Suprapubic skin (tissue), 4 donors: ENCODE measurements around the gene JPH2. TPM values are rescaled to one million over a fixed set of nuclear protein-coding genes. Genes with fewer than 3 reads are reported as not detected.

ENCODE experiments used
- DNase-seq, 2 donors: peaks; one replicate each; pipeline ENCODE4 v3.0.0-alpha.2; 2019; ENCODE audit warnings: low spot score in 2 of 2
- H3K27ac ChIP-seq: fragments of 200-600 bp; sonication (generic); one replicate; pipeline ENCODE4 v1.5.1; 2019
- H3K27me3 ChIP-seq: fragments of 200-600 bp; sonication (generic); one replicate; pipeline ENCODE4 v1.5.1; 2019
- H3K36me3 ChIP-seq: fragments of 200-600 bp; sonication (generic); one replicate; pipeline ENCODE4 v1.5.1; 2019
- H3K4me1 ChIP-seq: fragments of 200-600 bp; sonication (generic); one replicate; pipeline ENCODE4 v1.5.1; 2019
- H3K4me3 ChIP-seq: fragments of 200-600 bp; sonication (generic); one replicate; pipeline ENCODE4 v1.5.1; 2019; ENCODE audit warnings: mild to moderate bottlenecking
- H3K9me3 ChIP-seq: fragments of 200-600 bp; sonication (generic); one replicate; pipeline ENCODE4 v1.5.1; 2019
- CTCF ChIP-seq, 2 donors: fragments of 200-600 bp in 1 of 2; fragments of 450-650 bp in 1 of 2; sonication (generic) in 1 of 2; IDR thresholded peaks; one replicate each; pipeline ENCODE4 v1.5.1; 2016 to 2019; ENCODE audit warnings: antibody characterized with exemption in 2 of 2, mild to moderate bottlenecking in 1 of 2, moderate library complexity in 1 of 2
- EP300 ChIP-seq: sonication (generic); formaldehyde crosslinking; IDR thresholded peaks from one replicate; pipeline ENCODE4 v1.6.1; 2017; ENCODE audit warnings: antibody characterized with exemption
- POLR2A ChIP-seq, 2 donors: fragments of 450-650 bp; IDR thresholded peaks; one replicate each; pipeline ENCODE4 v1.6.1; 2017; ENCODE audit warnings: antibody characterized with exemption in 2 of 2, mild to moderate bottlenecking in 2 of 2, moderate library complexity in 2 of 2
- POLR2AphosphoS5 ChIP-seq, 3 donors: sonication (generic); formaldehyde crosslinking; IDR thresholded peaks; one replicate each; pipeline ENCODE4 v1.6.1; 2017; ENCODE audit warnings: antibody characterized with exemption in 3 of 3
- WGBS: methylation state at CpG from one replicate; pipeline ENCODE4 v1.1.5; 2018; 5-methylcytosine and 5-hydroxymethylcytosine counted together
- total RNA-seq, 4 donors: library from RNA; depleted of rRNA; stranded (reverse); fragments of >200 nt; gene quantifications; one replicate each; pipeline ENCODE4 v1.1.0, GENCODE V29; 2016

The JPH2 gene
- total RNA-seq, 4 donors from 2014 or later: 3.8 to 5.0 (median 4.5) TPM

GRCh38 chr20:44173116-44173515 lies 13.9 kb downstream of the JPH2 start:
- no peak for TF ChIP-seq EP300
- no peak for TF ChIP-seq POLR2AphosphoS5 (IDR thresholded peaks at IDR 0.05)
- no peak for TF ChIP-seq CTCF (IDR thresholded peaks at IDR 0.05)
- no peak for TF ChIP-seq POLR2A (IDR thresholded peaks at IDR 0.05)
- WGBS: 48% methylated on average over 5 of the region's 5 CpGs
- Histone ChIP-seq H3K4me1 (peaks cover 7% of the 10 kb centered on the region), H3K27me3 (no peaks in the 10 kb centered on the region), H3K36me3 (no peaks in the 10 kb centered on the region), H3K9me3 (no peaks in the 10 kb centered on the region), H3K27ac (no peak overlapping the region), H3K4me3 (no peak overlapping the region)
- DNase-seq: no peak

DNA sequence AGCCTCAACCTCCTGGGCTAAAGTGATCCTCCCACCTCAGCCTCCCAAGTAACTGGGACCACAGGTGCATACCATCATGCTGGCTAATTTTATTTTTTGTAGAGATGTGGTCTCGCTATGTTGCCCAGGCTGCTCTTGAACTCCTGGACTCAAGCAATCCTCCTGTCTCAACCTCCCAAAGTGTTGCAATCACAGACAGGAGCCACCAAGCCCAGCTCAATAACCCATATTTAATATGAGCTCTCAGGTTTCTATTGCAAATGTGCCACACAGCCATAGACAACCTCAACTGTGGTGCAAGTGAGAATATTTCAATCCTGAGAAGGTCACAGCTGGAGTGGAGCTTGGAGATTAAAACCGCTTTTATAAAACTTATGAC lies 14.4 kb downstream of the JPH2 start:
- DNase-seq: no peak
- TF ChIP-seq CTCF (IDR thresholded peaks at IDR 0.05): no peak
- TF ChIP-seq EP300: no peak
- TF ChIP-seq POLR2A (IDR thresholded peaks at IDR 0.05): no peak
- TF ChIP-seq POLR2AphosphoS5 (IDR thresholded peaks at IDR 0.05): no peak
- Histone ChIP-seq H3K27ac (no peak overlapping the region), H3K4me1 (peaks cover 7% of the 10 kb centered on the region), H3K9me3 (no peaks in the 10 kb centered on the region), H3K4me3 (no peak overlapping the region), H3K27me3 (no peaks in the 10 kb centered on the region), H3K36me3 (no peaks in the 10 kb centered on the region)
- WGBS: 84% methylated on average over 2 of the region's 2 CpGs

DNA sequence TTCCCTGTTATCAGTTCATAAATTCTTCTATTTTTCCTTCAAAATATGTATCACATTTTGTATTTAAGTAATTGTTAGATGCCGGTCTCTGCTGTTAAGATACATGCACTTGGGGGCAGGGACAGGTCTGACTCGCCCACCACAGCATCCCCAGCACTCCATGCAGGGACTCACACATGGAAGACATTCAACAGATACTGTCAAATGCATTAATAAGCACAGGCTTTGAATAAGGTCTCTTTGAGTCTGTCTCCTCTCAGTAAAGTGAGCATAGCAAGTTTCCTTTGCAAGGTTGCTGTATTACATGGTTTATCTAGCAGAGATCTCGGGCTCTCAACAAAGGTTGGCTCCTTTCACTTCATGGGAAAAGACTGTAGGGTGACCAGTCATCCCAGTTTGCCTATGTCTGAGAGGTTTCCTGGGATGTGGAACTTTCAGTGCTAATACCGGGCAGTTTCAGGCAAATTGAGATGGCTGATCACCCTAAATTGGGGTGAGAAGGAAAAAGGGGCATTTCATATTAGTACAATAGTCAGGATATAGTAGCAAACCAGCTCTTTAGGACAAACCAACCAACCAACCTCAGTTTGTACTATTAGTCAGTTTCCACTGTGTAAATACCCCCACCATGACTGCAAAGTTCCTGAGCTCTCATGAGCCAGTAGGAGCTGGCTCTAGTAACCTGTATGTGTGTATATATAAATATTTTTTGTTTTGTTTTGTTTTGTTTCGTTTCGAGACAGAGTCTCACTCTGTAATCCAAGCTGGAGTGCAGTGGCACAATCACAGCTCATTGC lies 15.0 kb downstream of the JPH2 start:
- WGBS: 75% methylated on average over 6 of the region's 6 CpGs
- no peak for TF ChIP-seq CTCF (IDR thresholded peaks at IDR 0.05)
- TF ChIP-seq POLR2AphosphoS5 (IDR thresholded peaks at IDR 0.05): no peak
- TF ChIP-seq POLR2A (IDR thresholded peaks at IDR 0.05): no peak
- no peak for TF ChIP-seq EP300
- no peaks in the 10 kb centered on the region for H3K36me3 ChIP-seq

DNA sequence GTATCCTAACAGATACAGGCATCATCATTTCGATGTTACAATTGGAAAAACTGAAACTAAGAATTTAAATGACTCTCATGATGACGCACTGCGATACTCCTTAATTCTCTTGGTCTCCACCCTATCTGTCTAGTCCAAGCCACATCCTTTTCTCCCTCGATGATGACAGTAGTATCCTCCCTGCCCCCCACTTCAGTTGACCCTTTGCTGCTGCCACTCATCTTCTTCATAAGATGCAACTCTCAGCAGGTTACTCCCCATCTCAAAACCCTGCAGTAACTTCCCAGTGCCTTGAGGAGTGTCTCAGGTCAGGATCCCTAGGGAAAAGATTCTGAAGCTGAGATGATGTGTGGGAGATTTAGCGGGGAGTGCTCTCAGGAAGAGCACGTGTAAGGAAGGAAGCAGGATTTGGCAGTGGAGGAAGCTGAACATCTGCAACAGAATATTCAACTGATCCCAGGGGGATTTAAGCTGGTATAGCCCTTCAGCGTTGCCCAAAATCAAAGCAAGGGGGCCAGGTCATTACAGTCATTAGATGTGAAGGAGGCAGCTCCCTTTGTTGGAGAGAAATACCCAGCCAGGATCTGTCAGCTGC lies 16.1 kb downstream of the JPH2 start:
- no peak for DNase-seq
- H3K9me3 ChIP-seq: no peaks in the 10 kb centered on the region
- no peak overlapping the region for H3K27ac ChIP-seq
- H3K27me3 ChIP-seq: no peaks in the 10 kb centered on the region
- WGBS: 52% methylated on average over 7 of the region's 7 CpGs
- H3K4me3 ChIP-seq: no peak overlapping the region
- no peaks in the 10 kb centered on the region for H3K4me1 ChIP-seq
- H3K36me3 ChIP-seq: no peaks in the 10 kb centered on the region
- TF ChIP-seq EP300 (no peak), CTCF (IDR thresholded peaks at IDR 0.05) (no peak), POLR2AphosphoS5 (IDR thresholded peaks at IDR 0.05) (no peak), POLR2A (IDR thresholded peaks at IDR 0.05) (no peak)

More for the DNA sequence above, 15.0 kb downstream of the JPH2 start:
- Histone ChIP-seq H3K4me3 (no peak overlapping the region), H3K9me3 (no peaks in the 10 kb centered on the region), H3K4me1 (peaks cover 4% of the 10 kb centered on the region), H3K27ac (no peak overlapping the region), H3K27me3 (no peaks in the 10 kb centered on the region)
- no peak for DNase-seq

GRCh38 chr20:44167736-44168135 lies 19.3 kb downstream of the JPH2 start:
- H3K9me3 ChIP-seq: no peaks in the 10 kb centered on the region
- TF ChIP-seq POLR2A (IDR thresholded peaks at IDR 0.05) (no peak), EP300 (no peak), CTCF (IDR thresholded peaks at IDR 0.05) (no peak), POLR2AphosphoS5 (IDR thresholded peaks at IDR 0.05) (no peak)
- no peak overlapping the region for H3K27ac ChIP-seq
- H3K27me3 ChIP-seq: peaks cover 6% of the 10 kb centered on the region
- no peak overlapping the region for H3K4me3 ChIP-seq
- no peak for DNase-seq
- WGBS: 97% methylated on average over 3 of the region's 3 CpGs
- no peaks in the 10 kb centered on the region for H3K4me1 ChIP-seq
- no peaks in the 10 kb centered on the region for H3K36me3 ChIP-seq
